Gastroesophageal sphincter (tissue), 4 donors: Measurements from ENCODE around the gene SKP1. TPM values are rescaled to one million over a fixed set of nuclear protein-coding genes. Genes with fewer than 3 reads are reported as not detected.

Experiments used
- ATAC-seq: fragments of 150-250 bp; one replicate; pipeline ENCODE4 v1.9.1; 2016; ENCODE audit warnings: mild to moderate bottlenecking, moderate library complexity
- H3K27ac ChIP-seq, 4 donors: fragments of 200-600 bp; sonication (generic) in 3 of 4; 1 replicate in 3 of 4; 2 replicates in 1 of 4; pipeline ENCODE4 v1.5.1; 2016 to 2019
- H3K27me3 ChIP-seq: fragments of 200-600 bp; sonication (generic); one replicate; pipeline ENCODE4 v1.5.1; 2019
- H3K36me3 ChIP-seq, 2 donors: fragments of 200-600 bp; sonication (generic); one replicate each; pipeline ENCODE4 v1.5.1; 2019; ENCODE audit warnings: control low read depth in 1 of 2
- H3K4me1 ChIP-seq, 3 donors: fragments of 200-600 bp; sonication (generic); 1 replicate in 2 of 3; 2 replicates in 1 of 3; pipeline ENCODE4 v1.5.1; 2016 to 2019; ENCODE audit warnings: control low read depth in 2 of 3
- H3K4me3 ChIP-seq, 2 donors: fragments of 200-600 bp; sonication (generic); one replicate each; pipeline ENCODE4 v1.5.1; 2019; ENCODE audit warnings: mild to moderate bottlenecking in 1 of 2, moderate library complexity in 1 of 2
- H3K9me3 ChIP-seq, 3 donors: fragments of 200-600 bp; sonication (generic); one replicate each; pipeline ENCODE4 v1.5.1; 2017 to 2019; ENCODE audit warnings: control low read depth in 2 of 3
- EP300 ChIP-seq: sonication (generic); formaldehyde crosslinking; IDR thresholded peaks from one replicate; pipeline ENCODE4 v1.6.1; 2017; ENCODE audit warnings: antibody characterized with exemption, mild to moderate bottlenecking
- POLR2A ChIP-seq, 2 donors: fragments of 450-650 bp; IDR thresholded peaks; one replicate each; pipeline ENCODE4 v1.6.1; 2017; ENCODE audit warnings: antibody characterized with exemption in 2 of 2, mild to moderate bottlenecking in 2 of 2, moderate library complexity in 1 of 2
- POLR2AphosphoS5 ChIP-seq: sonication (generic); formaldehyde crosslinking; IDR thresholded peaks from one replicate; pipeline ENCODE4 v1.6.1; 2017; ENCODE audit warnings: antibody characterized with exemption
- WGBS, 2 donors: methylation state at CpG; one replicate each; pipeline ENCODE4 v1.1.5; 2018; ENCODE audit warnings: low coverage in 1 of 2; 5-methylcytosine and 5-hydroxymethylcytosine counted together
- total RNA-seq, 4 donors: library from RNA; depleted of rRNA; stranded (reverse); fragments of >200 nt; gene quantifications; one replicate each; pipeline ENCODE4 v1.1.0, GENCODE V29; 2016
- TF ChIP-seq, protein P1 (sequence below), 4 experiments: fragments of 200-600 bp in 2 of 4; fragments of 450-650 bp in 2 of 4; sonication (generic) in 1 of 4; IDR thresholded peaks; one replicate each; pipeline ENCODE4 v1.5.1; 2017 to 2019; ENCODE audit warnings: antibody characterized with exemption in 4 of 4, mild to moderate bottlenecking in 2 of 4, moderate library complexity in 2 of 4

Gene SKP1
- total RNA-seq, 4 donors from 2014 or later: 313 to 463 (median 399) TPM

DNA sequence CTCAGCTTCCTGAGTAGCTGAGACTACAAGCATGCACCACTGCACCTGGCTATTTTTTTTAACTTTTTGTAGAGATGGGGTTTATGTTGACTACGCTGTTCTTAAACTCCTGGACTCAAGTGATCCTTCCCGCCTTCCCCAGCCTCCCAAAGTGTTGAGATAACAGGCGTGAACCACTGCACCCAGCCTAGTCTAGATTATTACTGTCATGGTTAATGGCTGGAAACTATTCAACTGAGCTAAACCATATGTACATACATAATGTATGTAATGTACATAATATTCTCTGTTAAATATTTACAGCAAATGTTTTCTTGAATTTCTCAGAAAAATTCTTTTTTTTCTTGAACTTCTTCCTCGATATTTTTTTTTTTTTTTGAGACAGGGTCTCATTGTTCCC, 27.8 kb upstream of the SKP1 start:
- H3K9me3 ChIP-seq: no peaks in the 10 kb centered on the region
- no peak overlapping the region for H3K27ac ChIP-seq
- TF ChIP-seq EP300 (no peak), POLR2A (IDR thresholded peaks at IDR 0.05) (no peak)
- TF ChIP-seq, protein P1, sequence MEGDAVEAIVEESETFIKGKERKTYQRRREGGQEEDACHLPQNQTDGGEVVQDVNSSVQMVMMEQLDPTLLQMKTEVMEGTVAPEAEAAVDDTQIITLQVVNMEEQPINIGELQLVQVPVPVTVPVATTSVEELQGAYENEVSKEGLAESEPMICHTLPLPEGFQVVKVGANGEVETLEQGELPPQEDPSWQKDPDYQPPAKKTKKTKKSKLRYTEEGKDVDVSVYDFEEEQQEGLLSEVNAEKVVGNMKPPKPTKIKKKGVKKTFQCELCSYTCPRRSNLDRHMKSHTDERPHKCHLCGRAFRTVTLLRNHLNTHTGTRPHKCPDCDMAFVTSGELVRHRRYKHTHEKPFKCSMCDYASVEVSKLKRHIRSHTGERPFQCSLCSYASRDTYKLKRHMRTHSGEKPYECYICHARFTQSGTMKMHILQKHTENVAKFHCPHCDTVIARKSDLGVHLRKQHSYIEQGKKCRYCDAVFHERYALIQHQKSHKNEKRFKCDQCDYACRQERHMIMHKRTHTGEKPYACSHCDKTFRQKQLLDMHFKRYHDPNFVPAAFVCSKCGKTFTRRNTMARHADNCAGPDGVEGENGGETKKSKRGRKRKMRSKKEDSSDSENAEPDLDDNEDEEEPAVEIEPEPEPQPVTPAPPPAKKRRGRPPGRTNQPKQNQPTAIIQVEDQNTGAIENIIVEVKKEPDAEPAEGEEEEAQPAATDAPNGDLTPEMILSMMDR (IDR thresholded peaks at IDR 0.05): no peak
- WGBS, 2 donors: 85 to 97% methylated on average over 3 to 4 of the region's 4 CpGs
- peaks cover 6 to 62% of the 10 kb centered on the region in 2 donors for H3K36me3 ChIP-seq
- no peak for ATAC-seq
- H3K4me3 ChIP-seq: no peak overlapping the region
- H3K27me3 ChIP-seq: no peaks in the 10 kb centered on the region
- peaks cover 0 to 35% (median 12%) of the 10 kb centered on the region in 3 donors for H3K4me1 ChIP-seq

DNA sequence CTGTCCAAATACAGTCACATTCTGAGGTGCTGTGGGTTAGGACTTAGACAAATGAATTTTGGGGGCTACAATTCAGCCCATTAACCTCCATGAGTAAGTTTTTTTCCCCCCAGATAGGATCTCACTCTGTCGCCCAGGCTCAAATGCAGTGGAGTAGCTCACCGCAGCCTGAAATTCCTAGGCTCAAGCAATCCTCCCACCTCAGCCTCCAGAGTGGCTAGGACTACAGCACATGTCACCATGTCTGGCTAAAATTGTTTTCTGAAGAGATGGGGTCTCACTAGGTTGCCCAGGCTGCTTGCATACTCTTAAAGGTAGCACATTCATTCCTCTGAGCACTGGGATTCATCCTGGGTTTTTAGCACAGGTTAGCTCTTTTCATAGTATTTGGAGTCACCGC, 26.9 kb upstream of the SKP1 start:
- TF ChIP-seq, protein P1 (IDR thresholded peaks at IDR 0.05): no peak
- TF ChIP-seq POLR2A (IDR thresholded peaks at IDR 0.05): no peak
- no peak for TF ChIP-seq EP300
- no peak for TF ChIP-seq POLR2AphosphoS5
- ATAC-seq: no peak
- 93 to 100% methylated on average over 1 to 3 of the region's 3 CpGs for WGBS, 2 donors
- no peaks in the 10 kb centered on the region for H3K9me3 ChIP-seq
- H3K27me3 ChIP-seq: no peaks in the 10 kb centered on the region
- H3K4me3 ChIP-seq: no peak overlapping the region
- peaks cover 0 to 26% (median 12%) of the 10 kb centered on the region in 3 donors for H3K4me1 ChIP-seq
- H3K36me3 ChIP-seq: peaks cover 6 to 72% of the 10 kb centered on the region in 2 donors
- H3K27ac ChIP-seq: no peak overlapping the region

DNA sequence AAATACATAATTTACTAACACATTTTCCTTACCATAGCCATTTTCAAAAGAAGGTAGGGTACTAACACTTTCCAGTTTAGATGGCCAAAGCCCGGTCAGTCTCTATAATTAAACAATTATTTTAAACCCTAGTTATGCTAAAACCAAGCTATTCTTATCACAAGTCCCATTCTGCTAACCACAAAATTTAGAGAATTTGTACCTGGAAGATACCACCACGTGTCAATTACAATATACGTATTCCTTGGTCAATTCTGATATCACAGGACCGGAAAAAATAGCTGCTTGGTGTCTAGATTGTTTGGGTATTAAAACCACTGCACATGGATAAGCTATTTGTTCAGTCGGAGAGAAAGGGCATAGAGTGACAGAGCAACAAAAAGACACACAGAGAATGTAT, 18.9 kb upstream of the SKP1 start:
- ATAC-seq: no peak
- H3K27ac ChIP-seq: no peak overlapping the region
- WGBS, 2 donors: 61 to 67% methylated on average over 5 of the region's 5 CpGs

DNA sequence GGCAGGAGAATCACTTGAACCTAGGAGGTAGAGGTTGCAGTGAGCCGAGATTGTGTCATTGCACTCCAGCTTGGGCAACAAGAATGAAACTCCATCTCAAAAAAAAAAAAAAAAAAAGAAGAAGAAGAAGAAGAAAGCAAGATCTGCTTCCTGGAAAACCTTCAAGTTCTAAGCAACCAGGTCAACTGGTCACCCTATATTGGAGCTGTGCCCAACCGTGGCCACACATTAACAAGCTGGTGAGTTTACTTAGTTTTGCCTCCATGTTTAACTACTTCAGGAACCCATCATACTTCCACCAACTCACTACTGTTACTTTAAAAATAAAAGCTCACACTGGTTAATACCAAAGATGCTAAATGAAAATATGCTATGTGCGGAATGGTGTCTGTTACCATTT, 12.3 kb upstream of the SKP1 start:
- Histone ChIP-seq H3K27me3 (no peaks in the 10 kb centered on the region), H3K27ac (no peak overlapping the region), H3K4me3 (no peak overlapping the region), H3K36me3 (no peaks in the 10 kb centered on the region), H3K9me3 (no peaks in the 10 kb centered on the region), H3K4me1 (no peaks in the 10 kb centered on the region)
- TF ChIP-seq, protein P1 (IDR thresholded peaks at IDR 0.05): no peak
- TF ChIP-seq POLR2A (IDR thresholded peaks at IDR 0.05) (no peak), EP300 (no peak), POLR2AphosphoS5 (no peak)
- ATAC-seq: no peak
- 76 to 100% methylated on average over 1 to 2 of the region's 3 CpGs for WGBS, 2 donors

More for the DNA sequence above, 18.9 kb upstream of the SKP1 start:
- H3K27me3 ChIP-seq: no peaks in the 10 kb centered on the region
- TF ChIP-seq POLR2AphosphoS5: no peak
- no peak for TF ChIP-seq POLR2A (IDR thresholded peaks at IDR 0.05)
- no peak for TF ChIP-seq EP300
- no peaks in the 10 kb centered on the region for H3K9me3 ChIP-seq
- H3K4me1 ChIP-seq: no peaks in the 10 kb centered on the region
- peaks cover 11 to 57% of the 10 kb centered on the region in 2 donors for H3K36me3 ChIP-seq
- H3K4me3 ChIP-seq: no peak overlapping the region

DNA sequence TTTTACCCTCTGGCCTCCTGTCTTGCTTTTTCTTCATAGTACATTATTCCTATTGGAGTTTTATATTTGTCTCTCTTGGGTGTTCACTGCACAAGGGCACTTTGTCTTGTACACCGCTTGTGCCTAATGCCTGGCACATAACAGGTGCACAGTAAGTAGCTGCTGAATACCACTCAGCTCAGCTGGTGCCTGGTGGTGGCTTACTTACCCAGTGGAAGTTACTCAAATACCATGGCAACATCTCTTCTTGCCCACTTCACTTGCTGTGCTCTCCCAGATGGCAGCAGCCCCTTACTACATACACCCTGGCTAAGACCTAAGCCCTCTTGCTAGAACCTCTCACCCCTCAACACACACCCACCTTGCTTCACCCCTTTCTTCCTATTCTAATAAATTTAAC, 11.3 kb upstream of the SKP1 start:
- ATAC-seq: no peak
- no peaks in the 10 kb centered on the region for H3K9me3 ChIP-seq
- 83 to 100% methylated on average over 1 of the region's 1 CpG for WGBS, 2 donors

More for the DNA sequence above, 11.3 kb upstream of the SKP1 start:
- Histone ChIP-seq H3K4me3 (no peak overlapping the region), H3K27me3 (no peaks in the 10 kb centered on the region), H3K4me1 (no peaks in the 10 kb centered on the region), H3K27ac (no peak overlapping the region), H3K36me3 (no peaks in the 10 kb centered on the region)
- TF ChIP-seq, protein P1 (IDR thresholded peaks at IDR 0.05): no peak
- TF ChIP-seq EP300: no peak
- no peak for TF ChIP-seq POLR2A (IDR thresholded peaks at IDR 0.05)
- TF ChIP-seq POLR2AphosphoS5: no peak
